Activated naive CD8-positive, alpha-beta T cell treated with anti-CD3 and anti-CD28 coated beads, Interleukin-2, amount 10 ng/mL, durations not matched to agents 7 days and 5 days (primary cell): ENCODE results near the gene EFNA2. TPM values are rescaled to one million over a fixed set of nuclear protein-coding genes. Genes with fewer than 3 reads are reported as not detected.
A peak's percentile ranks its signal among the peaks of the same experiment; 100 is the strongest.

Experiments used
- ATAC-seq: fragments of 150-1000 bp; cut with Tn5 transposase; one replicate; pipeline ENCODE4 v1.10.0; 2021; ENCODE audit warnings: low read depth, moderate library complexity
- POLR2A ChIA-PET: fragments of 350-600 bp; sonication (Branson Sonifier 250); formaldehyde crosslinking; loops from one replicate; lab custom pipeline; 2021; ENCODE audit warnings: antibody characterized with exemption; lab: Charles Lee
- DNase-seq: peaks from one replicate; pipeline ENCODE4 v3.0.0; 2021
- H3K27ac Mint-ChIP-seq: one replicate; pipeline ENCODE4 v1.8.0; 2022; ENCODE audit warnings: mild to moderate bottlenecking, mixed read lengths
- H3K27me3 Mint-ChIP-seq: one replicate; pipeline ENCODE4 v1.8.0; 2022; ENCODE audit warnings: mild to moderate bottlenecking, moderate library complexity, mixed read lengths
- H3K36me3 Mint-ChIP-seq: one replicate; pipeline ENCODE4 v1.8.0; 2021; ENCODE audit warnings: mild to moderate bottlenecking, mixed read lengths
- H3K4me1 Mint-ChIP-seq: one replicate; pipeline ENCODE4 v1.8.0; 2021; ENCODE audit warnings: mixed read lengths
- H3K4me3 Mint-ChIP-seq: one replicate; pipeline ENCODE4 v1.8.0; 2022; ENCODE audit warnings: mild to moderate bottlenecking, moderate library complexity, mixed read lengths
- H3K9me3 Mint-ChIP-seq: one replicate; pipeline ENCODE4 v1.8.0; 2021; ENCODE audit warnings: mixed read lengths
- total RNA-seq, 2 experiments: library from RNA; stranded (reverse); gene quantifications; one replicate each; pipeline ENCODE4 v1.2.3, GENCODE V29; 2021

EFNA2 gene
- total RNA-seq, 2 experiments from 2014 or later = not detected

DNA sequence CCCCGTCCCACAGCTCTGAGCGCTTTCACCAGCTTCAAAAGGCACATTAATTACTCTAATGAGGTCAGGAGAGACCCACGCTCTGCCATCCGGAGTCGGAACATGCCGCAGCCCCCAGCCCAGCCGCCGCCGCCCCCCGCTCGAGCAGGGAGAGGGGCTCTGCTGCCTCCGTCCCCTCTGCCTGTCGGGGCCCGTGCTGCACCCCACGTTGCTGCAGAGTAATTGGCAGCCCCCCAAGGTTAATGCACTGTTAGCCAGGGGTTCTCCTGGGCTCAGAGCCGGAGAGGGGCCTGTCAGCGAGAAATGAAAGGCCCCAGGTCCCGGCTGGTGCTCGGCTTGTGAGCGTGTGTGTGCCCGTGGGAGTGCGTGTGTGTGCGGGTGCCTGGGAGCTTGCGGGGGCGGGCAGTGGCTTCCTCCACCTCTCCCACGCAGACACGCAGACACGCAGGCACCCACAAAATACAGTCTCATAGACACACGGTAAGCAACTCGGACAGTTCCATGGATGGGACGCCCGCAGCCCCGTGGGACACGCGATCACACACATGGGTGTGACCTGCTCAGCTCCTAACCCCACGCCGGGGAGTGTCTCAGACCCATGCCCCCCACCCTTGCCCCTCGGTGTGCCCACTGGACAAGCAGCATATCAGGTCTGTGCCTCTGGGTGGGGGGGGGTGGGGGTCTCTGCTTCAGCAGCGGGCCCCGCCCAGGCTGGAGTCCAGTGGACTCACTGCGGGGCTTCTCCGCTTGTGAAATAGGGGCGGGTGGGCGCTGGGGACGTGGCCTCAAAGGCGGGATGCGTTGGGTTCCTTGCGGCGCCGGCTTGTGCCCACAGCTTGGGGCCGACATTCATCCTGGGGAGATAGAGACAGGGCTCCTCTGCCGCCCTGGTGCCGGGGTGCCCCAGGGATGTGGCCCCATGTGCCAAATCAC, 4.8 kb upstream of the EFNA2 start:
- H3K27ac Mint-ChIP-seq = no peak overlapping the region
- POLR2A ChIA-PET = interaction anchor here (1.1 kb wide), 1 partner anchor 15 kb away, joined by 3 read pairs; no protein-coding TSS in a partner anchor
- H3K36me3 Mint-ChIP-seq = peaks cover 8% of the 10 kb centered on the region
- peaks cover 14% of the 10 kb centered on the region for H3K4me1 Mint-ChIP-seq
- H3K9me3 Mint-ChIP-seq = no peaks in the 10 kb centered on the region
- no peak overlapping the region for H3K4me3 Mint-ChIP-seq
- H3K27me3 Mint-ChIP-seq = peaks cover 18% of the 10 kb centered on the region
- DNase-seq (no peak), ATAC-seq (no peak)

DNA sequence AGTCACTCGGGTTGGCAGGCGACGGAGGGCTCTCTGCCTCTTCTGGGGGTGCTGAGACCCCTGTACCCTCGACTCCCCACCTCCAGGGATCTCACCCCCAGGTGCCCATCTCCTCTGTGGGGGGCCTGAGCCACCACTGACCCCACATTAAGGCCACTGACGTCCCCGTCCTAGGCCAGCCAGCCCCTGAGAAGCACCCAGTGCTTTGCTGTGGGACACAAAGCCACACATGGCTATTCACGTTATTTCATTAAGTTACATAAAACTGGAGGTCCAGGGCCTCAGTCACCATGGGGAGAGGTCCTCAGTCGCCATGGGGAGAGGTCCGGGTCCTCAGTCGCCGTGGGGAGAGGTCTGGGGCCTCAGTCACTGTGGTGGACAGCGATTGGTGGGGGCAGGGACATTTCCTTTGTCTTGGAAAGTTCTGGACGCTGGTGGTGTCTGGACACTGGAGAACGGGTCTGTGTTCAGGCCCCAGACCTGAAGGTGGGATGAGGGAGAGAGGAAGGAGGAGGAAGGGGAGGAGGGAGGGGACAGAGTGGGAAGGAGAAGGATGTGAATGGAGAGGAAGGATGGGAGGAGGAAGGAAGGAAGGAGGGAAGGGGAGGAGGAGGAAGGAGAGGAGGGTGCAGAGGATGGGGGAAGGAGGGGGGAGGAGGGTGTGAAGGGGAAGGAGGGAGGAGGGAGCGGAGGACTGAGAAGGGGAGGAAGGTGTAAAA, 3.9 kb upstream of the EFNA2 start:
- ATAC-seq = no peak
- H3K4me1 Mint-ChIP-seq = peaks cover 11% of the 10 kb centered on the region
- H3K27ac Mint-ChIP-seq = no peak overlapping the region
- peaks cover 7% of the 10 kb centered on the region for H3K36me3 Mint-ChIP-seq
- H3K27me3 Mint-ChIP-seq = peaks cover 22% of the 10 kb centered on the region
- POLR2A ChIA-PET = no interaction called here
- DNase-seq = no peak
- H3K9me3 Mint-ChIP-seq = no peaks in the 10 kb centered on the region
- no peak overlapping the region for H3K4me3 Mint-ChIP-seq

DNA sequence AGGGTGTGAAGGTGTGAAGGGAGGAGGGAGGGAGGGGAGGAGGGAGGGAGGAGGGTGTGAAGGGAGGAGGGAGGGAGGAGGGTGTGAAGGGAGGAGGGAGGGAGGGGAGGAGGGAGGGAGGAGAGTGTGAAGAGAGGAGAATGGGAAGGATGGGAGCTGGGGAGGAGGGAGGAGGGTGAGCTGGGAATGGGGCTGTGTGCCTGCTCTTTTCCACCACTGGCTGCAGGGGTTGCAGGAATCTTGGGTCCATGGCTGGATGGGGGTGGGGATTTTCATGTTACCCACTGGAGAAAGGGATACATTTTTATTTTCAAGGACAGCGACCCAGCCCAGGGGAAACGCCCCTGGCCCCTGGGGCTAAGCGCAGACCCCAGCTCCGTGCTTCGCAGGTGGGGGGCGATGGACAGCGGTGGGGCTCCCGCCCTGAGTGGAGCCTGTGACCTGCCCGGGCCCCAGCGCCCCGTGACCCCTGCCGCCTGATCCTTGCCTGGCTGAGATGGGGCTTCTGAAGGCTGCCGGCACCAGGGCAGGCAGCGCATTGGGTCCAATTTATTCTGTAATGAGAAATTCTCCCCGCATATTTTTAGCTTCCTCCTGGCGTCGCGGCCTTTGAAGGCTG, 3.0 kb upstream of the EFNA2 start:
- Mint-ChIP-seq H3K4me3 (no peak overlapping the region), H3K4me1 (peaks cover 8% of the 10 kb centered on the region), H3K36me3 (peaks cover 6% of the 10 kb centered on the region), H3K9me3 (no peaks in the 10 kb centered on the region), H3K27me3 (peaks cover 23% of the 10 kb centered on the region), H3K27ac (no peak overlapping the region)
- POLR2A ChIA-PET = interaction anchor here (2.4 kb wide), 1 partner anchor 14 kb away, joined by 9 read pairs; the partner anchor contains the start of gene CIRBP
- ATAC-seq (no peak), DNase-seq (peak; percentile 38)

DNA sequence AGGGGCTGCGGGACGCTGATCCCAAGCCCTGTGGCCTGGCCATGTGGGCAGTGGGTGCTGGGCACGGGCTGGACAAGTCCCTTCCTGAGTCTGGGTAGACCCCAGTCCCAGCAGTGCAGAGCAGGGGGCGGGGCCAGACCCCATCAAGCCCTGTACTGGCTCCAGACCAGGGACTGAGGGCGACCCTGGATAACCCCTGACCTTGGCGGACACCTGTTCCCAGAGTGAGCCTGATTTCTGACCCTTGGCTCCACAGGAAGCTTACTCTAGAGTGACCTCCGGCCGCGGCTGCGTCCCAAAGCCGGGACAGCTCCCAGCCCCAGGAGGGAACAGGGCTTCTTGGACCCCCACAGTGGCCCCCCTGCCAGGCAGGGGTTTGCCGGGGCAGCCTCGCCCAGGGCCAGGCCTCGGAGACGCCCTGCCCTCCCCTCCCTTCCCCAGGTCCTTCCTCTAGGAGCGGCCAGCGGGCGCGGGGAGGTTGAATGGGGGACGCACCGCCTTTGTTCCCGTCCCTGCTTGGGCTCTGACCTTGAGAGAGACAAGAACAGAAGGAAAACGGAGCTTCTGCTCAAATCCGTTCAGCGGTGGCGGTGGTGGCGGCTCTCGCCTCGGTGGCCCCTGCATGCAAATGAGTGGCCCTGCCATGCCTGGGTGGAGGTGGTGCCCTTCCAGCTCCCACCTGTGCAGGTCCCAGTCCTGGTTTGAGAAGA, 2.3 kb upstream of the EFNA2 start:
- DNase-seq = peak; percentile 32

DNA sequence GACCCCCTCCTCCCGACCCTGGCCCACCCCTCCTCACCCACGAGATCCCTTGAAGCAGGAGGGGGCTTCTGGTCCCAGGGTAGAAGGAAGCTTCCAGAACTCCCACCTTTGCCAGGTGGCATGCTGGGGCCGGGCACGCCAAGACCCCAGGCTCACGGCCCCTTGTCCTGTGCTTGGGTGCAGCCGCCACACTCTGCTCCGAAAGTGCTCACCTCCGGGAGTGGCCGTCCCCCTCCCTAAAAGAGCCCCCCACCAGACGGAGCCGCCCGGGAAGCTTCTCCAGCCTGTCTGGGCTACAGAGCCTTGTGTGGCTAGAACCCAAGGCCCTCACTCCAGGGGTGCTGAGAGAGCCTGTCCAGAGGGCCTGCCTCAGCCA, 1.8 kb upstream of the EFNA2 start:
- Mint-ChIP-seq H3K27me3 (peaks cover 23% of the 10 kb centered on the region), H3K4me3 (no peak overlapping the region), H3K27ac (no peak overlapping the region), H3K4me1 (peaks cover 8% of the 10 kb centered on the region), H3K9me3 (no peaks in the 10 kb centered on the region), H3K36me3 (peaks cover 2% of the 10 kb centered on the region)
- ATAC-seq (no peak), DNase-seq (no peak)
- POLR2A ChIA-PET = interaction anchor here (0.6 to 2.4 kb wide), 2 partner anchors 15 to 565 kb away, joined by 3 to 9 read pairs; partner anchors contain the start of gene CIRBP

More for the DNA sequence above, 2.3 kb upstream of the EFNA2 start:
- Mint-ChIP-seq H3K9me3 (no peaks in the 10 kb centered on the region), H3K4me1 (peaks cover 8% of the 10 kb centered on the region), H3K27me3 (peaks cover 23% of the 10 kb centered on the region), H3K4me3 (no peak overlapping the region), H3K36me3 (peaks cover 2% of the 10 kb centered on the region), H3K27ac (no peak overlapping the region)
- POLR2A ChIA-PET = interaction anchor here (0.6 to 2.4 kb wide), 2 partner anchors 14 to 564 kb away, joined by 3 to 9 read pairs; partner anchors contain the start of gene CIRBP
- ATAC-seq = no peak

DNA sequence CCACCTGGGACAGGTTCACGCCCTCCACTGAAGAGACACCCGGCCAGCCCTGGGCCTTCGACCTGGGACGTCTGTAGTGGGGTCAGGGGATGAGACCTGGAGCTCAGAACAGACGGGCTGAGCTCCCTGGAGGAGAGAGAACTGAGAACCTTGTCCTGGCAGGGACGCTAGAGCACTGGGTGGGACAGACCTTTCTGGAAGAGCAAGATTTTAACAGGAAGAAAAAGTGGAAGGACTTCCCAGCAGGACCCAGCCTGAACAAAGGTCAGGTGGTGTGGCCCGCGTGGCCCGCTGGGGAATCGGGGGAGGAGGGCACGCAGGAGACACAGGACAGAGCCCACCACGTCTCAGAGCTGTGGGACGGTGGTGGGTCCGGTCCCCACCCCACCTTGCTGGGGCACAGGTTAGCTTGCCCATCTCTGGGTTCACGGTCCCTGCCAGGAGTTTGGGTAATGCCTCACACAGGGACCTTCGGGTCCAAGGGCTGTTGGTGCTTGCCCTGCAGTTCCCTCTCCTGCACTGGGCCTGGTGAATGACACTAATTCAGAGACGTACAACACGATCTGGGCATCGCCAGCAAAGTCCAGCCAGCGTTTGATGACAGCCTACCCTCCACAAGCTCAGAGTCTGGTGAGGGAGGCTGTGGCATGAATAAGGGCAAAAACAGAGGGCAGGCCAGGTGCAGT, 1.2 kb upstream of the EFNA2 start:
- Mint-ChIP-seq H3K4me1 (peaks cover 8% of the 10 kb centered on the region), H3K4me3 (no peak overlapping the region), H3K27me3 (peaks cover 23% of the 10 kb centered on the region), H3K27ac (peak overlapping the region; percentile 21), H3K36me3 (peaks cover 2% of the 10 kb centered on the region), H3K9me3 (no peaks in the 10 kb centered on the region)
- DNase-seq (peak; percentile 34), ATAC-seq (no peak)
- POLR2A ChIA-PET = interaction anchor here (0.6 to 2.4 kb wide), 2 partner anchors 15 to 25 kb away, joined by 7 to 9 read pairs; partner anchors contain the start of gene CIRBP

DNA sequence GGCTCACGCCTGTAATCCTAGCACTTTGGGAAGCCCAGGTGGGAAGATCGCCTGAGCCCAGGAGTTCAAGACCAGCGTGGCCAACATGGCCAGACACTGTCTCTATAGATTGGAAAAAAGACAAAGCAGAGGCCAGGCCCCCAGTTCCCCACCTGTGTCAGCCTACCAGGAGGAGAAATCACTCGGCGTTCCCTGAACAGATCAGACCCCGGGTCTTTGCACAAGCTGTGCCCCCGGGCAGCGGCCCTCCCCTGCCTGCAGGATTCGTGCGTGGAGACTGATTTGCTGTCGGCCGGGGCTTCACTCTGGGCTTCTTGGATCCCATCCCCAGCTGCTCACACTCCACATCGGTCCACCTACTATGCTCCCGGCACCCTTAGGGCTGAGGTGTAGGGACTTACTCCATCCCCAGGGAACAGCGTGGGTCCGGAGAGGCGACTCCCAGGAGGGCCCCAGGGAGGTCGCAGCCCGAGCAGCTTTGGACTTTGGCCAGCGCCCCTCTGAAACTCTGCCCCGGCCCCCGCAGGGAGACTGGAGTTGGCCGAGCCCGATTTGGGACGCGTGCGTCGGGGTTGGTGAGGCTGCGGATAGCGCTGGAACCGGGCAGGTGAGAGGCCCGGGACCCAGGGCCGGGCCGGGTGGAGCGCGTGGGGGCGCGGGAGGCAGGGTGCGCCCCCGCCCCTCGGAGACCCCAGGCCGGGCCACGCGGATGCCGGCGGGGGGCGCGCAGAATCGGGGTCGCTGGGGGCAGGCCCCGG, 515 bp upstream of the EFNA2 start:
- DNase-seq (peak; percentile 31), ATAC-seq (no peak)
- H3K27ac Mint-ChIP-seq = peak overlapping the region; percentile 21
- H3K27me3 Mint-ChIP-seq = peaks cover 23% of the 10 kb centered on the region
- H3K9me3 Mint-ChIP-seq = no peaks in the 10 kb centered on the region
- peak overlapping the region; percentile 8 for H3K4me3 Mint-ChIP-seq
- H3K4me1 Mint-ChIP-seq = peaks cover 2% of the 10 kb centered on the region
- H3K36me3 Mint-ChIP-seq = peaks cover 2% of the 10 kb centered on the region
- POLR2A ChIA-PET = interaction anchor here (2.4 kb wide), 1 partner anchor 16 kb away, joined by 9 read pairs; the partner anchor contains the start of gene CIRBP

DNA sequence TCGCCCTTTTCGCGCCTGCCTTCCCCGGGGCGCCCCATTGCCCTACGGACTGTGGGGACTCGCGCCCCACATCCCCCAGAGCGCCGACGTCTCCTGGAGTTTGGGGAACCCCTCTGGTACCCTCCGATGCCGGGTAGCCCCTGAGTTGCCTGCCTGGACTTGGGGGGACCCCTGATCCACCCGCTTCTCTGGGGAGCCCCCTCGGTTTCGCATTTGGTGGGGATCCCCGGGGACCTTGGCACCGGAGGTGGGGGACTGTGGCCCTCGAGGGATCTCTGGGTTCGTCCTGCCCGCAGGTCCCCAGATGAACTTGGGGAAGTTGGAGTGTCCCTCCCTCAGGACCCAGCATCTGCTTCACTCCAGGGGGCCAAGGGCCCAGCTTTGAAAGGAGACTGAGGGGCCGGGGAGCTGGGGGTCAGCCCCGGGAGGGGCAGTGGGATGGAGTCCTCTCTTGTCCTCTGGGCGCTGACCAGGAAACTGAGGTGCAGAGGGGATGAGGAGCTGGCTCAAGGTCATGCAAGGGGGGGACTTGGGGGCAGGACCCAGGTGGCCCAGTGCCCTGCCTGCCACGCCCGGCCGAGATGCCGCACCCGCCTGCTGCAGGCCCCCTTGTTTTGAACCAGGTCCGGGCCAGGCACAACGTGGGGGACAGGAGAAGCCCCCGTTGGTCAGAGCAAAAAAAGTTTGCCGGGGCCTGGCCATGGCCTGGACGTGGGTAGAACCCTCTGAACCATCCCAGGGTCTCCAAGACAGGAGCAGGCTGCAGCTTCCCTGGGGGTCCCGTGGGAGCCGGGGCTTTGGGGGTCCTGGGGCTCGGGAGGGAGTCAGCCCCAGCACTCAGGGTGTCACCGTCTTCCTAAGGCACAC, 1.0 kb downstream of the EFNA2 start:
- DNase-seq (peak; percentile 35), ATAC-seq (no peak)
- Mint-ChIP-seq H3K9me3 (no peaks in the 10 kb centered on the region), H3K36me3 (no peaks in the 10 kb centered on the region), H3K27ac (no peak overlapping the region), H3K4me1 (no peaks in the 10 kb centered on the region), H3K4me3 (peak overlapping the region; percentile 47), H3K27me3 (peaks cover 23% of the 10 kb centered on the region)
- POLR2A ChIA-PET = no interaction called here

DNA sequence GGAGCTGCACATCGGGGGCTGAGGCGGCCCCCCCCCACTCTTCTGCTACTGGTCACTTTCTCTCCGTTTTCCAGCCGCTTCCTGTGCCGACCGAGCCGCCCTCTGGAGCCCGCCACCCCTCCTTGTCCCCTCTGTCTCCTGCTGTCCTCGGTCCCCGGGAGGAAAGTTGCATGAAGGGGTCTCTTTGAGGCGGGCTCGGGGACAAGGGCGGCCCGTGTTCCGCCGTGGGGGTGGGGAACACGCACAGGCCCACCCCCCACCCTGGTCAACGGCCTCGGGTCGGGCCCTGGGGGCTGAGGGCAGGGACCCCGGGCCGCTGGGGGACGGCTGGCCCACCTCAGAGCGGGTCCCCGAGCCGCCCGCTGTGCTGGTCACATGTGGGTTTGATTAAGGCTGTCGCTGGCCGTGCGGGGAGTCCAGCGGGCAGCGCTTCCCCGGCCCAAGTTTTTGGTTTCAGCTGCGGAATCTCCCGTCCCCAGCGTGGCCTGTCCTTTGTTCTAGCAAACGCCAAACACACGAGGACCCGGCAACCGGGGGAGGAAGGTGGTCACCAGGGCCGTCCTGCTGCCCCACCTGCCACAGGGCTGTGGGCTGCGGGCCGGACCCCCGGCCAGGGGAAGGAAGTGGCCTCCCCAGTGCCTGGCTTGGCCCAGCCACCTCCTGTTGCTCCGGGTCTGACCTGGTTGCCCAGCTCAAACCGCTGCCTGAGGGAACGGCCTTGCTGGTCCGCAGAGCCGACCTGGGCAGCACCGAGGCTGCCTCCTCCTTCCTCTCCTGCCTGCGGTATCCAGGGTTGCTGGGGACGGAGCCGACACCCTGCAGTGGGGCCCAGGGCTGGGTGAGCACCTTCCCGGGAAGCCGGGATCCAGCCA, 1.9 kb downstream of the EFNA2 start:
- Mint-ChIP-seq H3K9me3 (no peaks in the 10 kb centered on the region), H3K4me1 (no peaks in the 10 kb centered on the region), H3K27me3 (peaks cover 23% of the 10 kb centered on the region), H3K27ac (no peak overlapping the region), H3K36me3 (no peaks in the 10 kb centered on the region), H3K4me3 (no peak overlapping the region)
- DNase-seq (no peak), ATAC-seq (no peak)
- POLR2A ChIA-PET = no interaction called here

DNA sequence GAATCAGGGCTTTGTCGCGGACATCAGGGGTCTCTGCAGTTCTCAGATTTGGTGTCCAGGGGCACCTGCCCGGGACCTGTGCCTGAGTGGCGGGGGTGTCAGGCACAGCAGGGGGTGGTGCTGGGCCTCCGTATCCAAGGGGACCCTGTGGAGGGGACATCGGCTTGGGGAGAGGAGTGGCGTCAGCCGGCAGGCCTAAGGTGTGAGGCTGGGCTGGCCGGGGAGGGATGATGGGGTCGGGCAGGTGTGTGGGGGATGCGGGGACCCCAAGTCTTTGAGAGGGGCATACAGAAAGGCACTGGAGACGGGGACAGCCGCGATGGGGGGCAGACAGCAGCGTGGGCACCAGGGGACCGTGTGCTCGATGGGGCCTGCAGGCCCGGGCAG, 2.5 kb downstream of the EFNA2 start:
- ATAC-seq = no peak
- POLR2A ChIA-PET = no interaction called here
- no peak overlapping the region for H3K27ac Mint-ChIP-seq
- no peaks in the 10 kb centered on the region for H3K36me3 Mint-ChIP-seq
- H3K27me3 Mint-ChIP-seq = peaks cover 21% of the 10 kb centered on the region
- H3K4me1 Mint-ChIP-seq = no peaks in the 10 kb centered on the region
- no peak for DNase-seq
- H3K4me3 Mint-ChIP-seq = no peak overlapping the region
- H3K9me3 Mint-ChIP-seq = no peaks in the 10 kb centered on the region
